Measurements from ENCODE around the gene CACNB2. TPM values are rescaled to one million over a fixed set of nuclear protein-coding genes. Genes with fewer than 3 reads are reported as not detected.

Gene CACNB2
- polyA plus RNA-seq, 2 donors: 3.8 to 5.1 TPM

DNA sequence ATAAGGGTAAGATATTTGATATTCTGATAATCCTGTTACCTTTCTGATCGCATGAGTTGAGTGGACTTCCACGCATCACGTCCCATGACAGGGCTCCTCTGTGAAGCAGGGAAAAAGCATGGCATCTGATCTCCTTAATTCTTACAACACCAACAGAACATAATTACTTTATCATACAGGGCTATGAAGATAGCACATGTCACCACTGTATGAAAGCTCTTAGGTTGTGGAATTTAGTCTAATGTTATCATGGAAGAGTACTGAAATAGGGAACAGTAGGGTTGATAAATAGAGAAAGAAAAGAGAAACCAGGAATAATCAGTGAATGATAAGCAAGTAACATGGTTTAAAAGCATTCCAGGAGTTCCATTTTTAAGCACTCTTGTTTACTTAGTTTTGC, 212.0 kb downstream of the CACNB2 start:
- Histone ChIP-seq H3K36me3 (ENCODE audit: control insufficient read depth in 2 of 2, insufficient read depth in 2 of 2, low read length in 1 of 2) (no peaks in the 10 kb centered on the region), H3K9me3 (ENCODE audit: control insufficient read depth in 2 of 2, insufficient read depth in 1 of 2, low read depth in 1 of 2, low read length in 1 of 2) (no peaks in the 10 kb centered on the region), H3K27ac (ENCODE audit: low read depth in 2 of 2, low read length in 1 of 2) (no peak overlapping the region), H3K27me3 (ENCODE audit: control insufficient read depth in 1 of 2, insufficient read depth in 2 of 2, low read length in 2 of 2) (no peaks in the 10 kb centered on the region), H3K4me3 (ENCODE audit: low read depth in 1 of 2, low read length in 2 of 2) (no peak overlapping the region), H3K4me1 (ENCODE audit: control insufficient read depth in 2 of 2, insufficient read depth in 2 of 2, low read length in 1 of 2) (peaks cover 0 to 2% of the 10 kb centered on the region in 2 donors)
- WGBS, 2 donors: 87 to 92% methylated on average over 3 of the region's 3 CpGs

DNA sequence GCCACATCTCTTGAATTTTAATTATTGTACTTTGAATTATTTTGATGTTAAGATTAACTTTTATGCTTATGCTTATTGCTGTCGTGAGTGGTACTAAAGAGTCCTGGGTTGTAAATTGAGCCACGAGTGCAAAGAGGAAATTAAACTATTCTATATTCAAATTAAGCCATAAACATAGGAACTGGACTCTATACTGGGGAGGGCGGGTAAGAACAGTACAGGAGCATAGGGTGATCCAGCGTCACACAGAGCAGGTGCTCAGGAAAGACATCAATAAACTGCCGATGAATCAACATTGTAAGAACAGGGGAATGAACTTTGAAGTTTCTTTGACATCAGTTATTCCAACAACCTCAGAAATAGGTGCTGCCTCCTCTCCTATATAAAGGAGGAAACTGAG, 219.6 kb downstream of the CACNB2 start:
- no peaks in the 10 kb centered on the region for H3K9me3 ChIP-seq (ENCODE audit: control insufficient read depth in 2 of 2, insufficient read depth in 1 of 2, low read depth in 1 of 2, low read length in 1 of 2)
- H3K27me3 ChIP-seq (ENCODE audit: control insufficient read depth in 1 of 2, insufficient read depth in 2 of 2, low read length in 2 of 2): no peaks in the 10 kb centered on the region
- H3K4me3 ChIP-seq (ENCODE audit: low read depth in 1 of 2, low read length in 2 of 2): no peak overlapping the region
- H3K36me3 ChIP-seq (ENCODE audit: control insufficient read depth in 2 of 2, insufficient read depth in 2 of 2, low read length in 1 of 2): no peaks in the 10 kb centered on the region
- H3K27ac ChIP-seq (ENCODE audit: low read depth in 2 of 2, low read length in 1 of 2): no peak overlapping the region
- 77 to 84% methylated on average over 5 of the region's 5 CpGs for WGBS, 2 donors
- H3K4me1 ChIP-seq (ENCODE audit: control insufficient read depth in 2 of 2, insufficient read depth in 2 of 2, low read length in 1 of 2): no peaks in the 10 kb centered on the region

DNA sequence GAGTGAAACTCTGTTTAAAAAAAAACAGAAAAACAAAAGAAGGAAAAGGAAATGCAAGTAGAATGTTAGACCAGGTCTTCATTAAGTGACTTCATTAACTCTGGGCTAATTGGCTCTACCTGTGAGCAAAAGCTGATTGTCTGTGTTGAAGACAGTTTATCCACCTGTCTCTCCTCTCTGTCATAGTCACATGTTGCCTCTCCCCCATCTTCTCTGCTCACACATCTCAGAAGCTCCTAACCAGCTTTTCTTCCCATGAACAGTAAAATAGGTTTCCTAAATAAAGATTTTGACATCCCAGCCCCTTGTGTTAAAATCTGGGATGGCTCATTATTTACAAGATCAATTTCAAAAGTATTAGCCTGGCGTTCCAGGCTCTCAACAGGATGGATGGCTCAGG, 222.7 kb downstream of the CACNB2 start:
- Histone ChIP-seq H3K4me3 (ENCODE audit: low read depth in 1 of 2, low read length in 2 of 2) (no peak overlapping the region), H3K4me1 (ENCODE audit: control insufficient read depth in 2 of 2, insufficient read depth in 2 of 2, low read length in 1 of 2) (no peaks in the 10 kb centered on the region), H3K9me3 (ENCODE audit: control insufficient read depth in 2 of 2, insufficient read depth in 1 of 2, low read depth in 1 of 2, low read length in 1 of 2) (no peaks in the 10 kb centered on the region), H3K27ac (ENCODE audit: low read depth in 2 of 2, low read length in 1 of 2) (no peak overlapping the region), H3K27me3 (ENCODE audit: control insufficient read depth in 1 of 2, insufficient read depth in 2 of 2, low read length in 2 of 2) (no peaks in the 10 kb centered on the region), H3K36me3 (ENCODE audit: control insufficient read depth in 2 of 2, insufficient read depth in 2 of 2, low read length in 1 of 2) (no peaks in the 10 kb centered on the region)
- 77 to 83% methylated on average over 1 of the region's 1 CpG for WGBS, 2 donors

DNA sequence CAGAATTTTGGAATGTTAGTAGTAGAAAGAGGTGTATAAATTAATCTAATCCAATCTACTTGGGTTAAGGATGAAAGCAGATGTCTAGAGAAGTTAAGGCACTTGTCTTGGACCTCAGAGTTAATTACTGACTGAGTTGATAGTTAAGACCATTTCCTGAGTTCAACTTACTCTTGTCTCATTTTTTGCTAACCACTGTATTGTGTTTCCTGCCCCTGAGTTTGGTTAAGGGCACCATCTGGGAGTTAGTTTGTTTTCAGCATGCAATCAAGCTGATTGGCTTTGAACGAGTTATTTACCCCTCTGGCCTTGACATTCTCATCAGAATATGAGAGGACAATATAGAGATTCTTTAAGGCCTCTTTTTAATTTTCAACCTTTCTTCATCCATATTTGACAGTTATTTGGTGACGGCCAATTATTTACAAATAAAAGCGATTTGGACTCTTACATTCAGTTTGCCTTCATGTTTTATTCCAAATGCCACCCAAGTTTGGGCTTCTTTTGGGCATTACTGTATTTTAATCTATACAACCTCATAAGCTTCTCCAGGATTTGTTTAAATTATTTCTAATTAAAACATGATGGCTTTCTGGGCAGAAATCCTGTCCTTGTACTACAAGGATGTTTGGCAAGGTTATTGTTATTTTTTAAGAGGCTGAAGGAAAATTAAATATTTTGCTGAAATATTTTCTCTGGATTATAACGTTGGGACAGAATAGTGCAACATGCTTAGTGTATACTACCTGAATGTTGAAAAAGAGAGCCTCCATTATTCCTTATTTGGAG, 225.0 kb downstream of the CACNB2 start:
- H3K27ac ChIP-seq (ENCODE audit: low read depth in 2 of 2, low read length in 1 of 2): no peak overlapping the region
- WGBS, 2 donors: 55 to 64% methylated on average over 4 of the region's 4 CpGs
- H3K4me1 ChIP-seq (ENCODE audit: control insufficient read depth in 2 of 2, insufficient read depth in 2 of 2, low read length in 1 of 2): no peaks in the 10 kb centered on the region
- no peaks in the 10 kb centered on the region for H3K27me3 ChIP-seq (ENCODE audit: control insufficient read depth in 1 of 2, insufficient read depth in 2 of 2, low read length in 2 of 2)
- H3K9me3 ChIP-seq (ENCODE audit: control insufficient read depth in 2 of 2, insufficient read depth in 1 of 2, low read depth in 1 of 2, low read length in 1 of 2): no peaks in the 10 kb centered on the region
- no peaks in the 10 kb centered on the region for H3K36me3 ChIP-seq (ENCODE audit: control insufficient read depth in 2 of 2, insufficient read depth in 2 of 2, low read length in 1 of 2)
- H3K4me3 ChIP-seq (ENCODE audit: low read depth in 1 of 2, low read length in 2 of 2): no peak overlapping the region

DNA sequence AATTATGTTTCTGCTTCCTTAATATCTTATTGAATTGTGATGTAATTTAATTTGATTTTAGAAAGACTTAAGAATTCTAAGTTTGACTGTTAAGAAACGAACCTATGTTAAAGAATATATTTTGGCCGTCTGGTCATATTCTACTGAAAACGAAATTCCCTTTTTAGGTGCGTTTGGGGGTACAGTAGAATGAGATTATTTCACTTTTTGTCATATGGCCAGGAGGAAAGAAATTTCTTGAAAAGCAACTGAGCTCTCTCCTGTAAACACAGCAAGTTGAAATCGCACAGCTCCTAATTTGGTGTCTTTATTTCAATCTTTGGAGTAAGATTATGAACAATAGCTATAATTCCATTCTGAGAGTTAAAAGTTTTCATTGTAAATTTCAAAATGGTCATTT, 227.6 kb downstream of the CACNB2 start:
- H3K27me3 ChIP-seq (ENCODE audit: control insufficient read depth in 1 of 2, insufficient read depth in 2 of 2, low read length in 2 of 2): no peaks in the 10 kb centered on the region
- WGBS, 2 donors: 58 to 59% methylated on average over 5 of the region's 5 CpGs
- H3K4me3 ChIP-seq (ENCODE audit: low read depth in 1 of 2, low read length in 2 of 2): no peak overlapping the region
- no peak overlapping the region for H3K27ac ChIP-seq (ENCODE audit: low read depth in 2 of 2, low read length in 1 of 2)
- no peaks in the 10 kb centered on the region for H3K4me1 ChIP-seq (ENCODE audit: control insufficient read depth in 2 of 2, insufficient read depth in 2 of 2, low read length in 1 of 2)
- no peaks in the 10 kb centered on the region for H3K36me3 ChIP-seq (ENCODE audit: control insufficient read depth in 2 of 2, insufficient read depth in 2 of 2, low read length in 1 of 2)
- H3K9me3 ChIP-seq (ENCODE audit: control insufficient read depth in 2 of 2, insufficient read depth in 1 of 2, low read depth in 1 of 2, low read length in 1 of 2): no peaks in the 10 kb centered on the region

DNA sequence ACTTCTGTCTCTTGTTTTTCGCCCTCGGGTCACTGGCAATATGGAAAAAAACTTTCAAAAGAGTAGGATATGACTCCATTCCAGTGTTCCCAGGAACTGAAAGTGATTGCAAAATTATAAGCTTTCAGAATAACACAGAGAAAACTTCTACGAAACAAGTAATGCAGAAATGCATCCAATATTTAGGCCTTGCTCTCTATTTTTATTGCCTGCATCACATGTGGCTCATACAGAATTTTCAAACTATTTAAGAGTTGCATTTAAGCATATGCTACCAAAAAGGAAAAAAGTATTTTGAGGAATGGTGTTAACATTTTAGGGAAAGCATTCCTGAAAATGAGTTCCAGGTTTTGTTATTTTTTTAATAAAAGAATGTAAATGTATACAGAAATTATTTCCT, 228.0 kb downstream of the CACNB2 start:
- H3K27me3 ChIP-seq (ENCODE audit: control insufficient read depth in 1 of 2, insufficient read depth in 2 of 2, low read length in 2 of 2): no peaks in the 10 kb centered on the region
- no peaks in the 10 kb centered on the region for H3K36me3 ChIP-seq (ENCODE audit: control insufficient read depth in 2 of 2, insufficient read depth in 2 of 2, low read length in 1 of 2)
- H3K4me3 ChIP-seq (ENCODE audit: low read depth in 1 of 2, low read length in 2 of 2): no peak overlapping the region
- no peaks in the 10 kb centered on the region for H3K9me3 ChIP-seq (ENCODE audit: control insufficient read depth in 2 of 2, insufficient read depth in 1 of 2, low read depth in 1 of 2, low read length in 1 of 2)
- H3K27ac ChIP-seq (ENCODE audit: low read depth in 2 of 2, low read length in 1 of 2): no peak overlapping the region
- 64 to 72% methylated on average over 3 of the region's 3 CpGs for WGBS, 2 donors
- no peaks in the 10 kb centered on the region for H3K4me1 ChIP-seq (ENCODE audit: control insufficient read depth in 2 of 2, insufficient read depth in 2 of 2, low read length in 1 of 2)

DNA sequence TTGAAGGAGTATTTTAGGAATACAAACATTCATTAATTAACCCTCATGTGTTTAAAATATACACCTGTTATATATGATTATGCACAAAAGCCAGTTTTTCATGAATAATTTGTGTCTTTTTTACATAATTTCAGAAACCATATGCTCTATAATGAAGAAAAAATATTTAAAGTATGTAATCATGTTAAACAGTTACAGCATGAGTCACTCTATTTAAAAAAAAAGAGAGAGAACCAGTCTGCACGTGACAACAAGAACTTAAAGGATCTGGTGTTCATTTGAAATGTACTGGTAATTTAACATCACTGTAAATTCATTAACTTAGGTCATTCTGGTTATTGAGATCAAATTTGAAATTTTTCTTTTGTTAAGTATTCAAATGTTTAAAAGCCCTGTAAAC, 228.5 kb downstream of the CACNB2 start:
- Histone ChIP-seq H3K36me3 (ENCODE audit: control insufficient read depth in 2 of 2, insufficient read depth in 2 of 2, low read length in 1 of 2) (no peaks in the 10 kb centered on the region), H3K4me1 (ENCODE audit: control insufficient read depth in 2 of 2, insufficient read depth in 2 of 2, low read length in 1 of 2) (no peaks in the 10 kb centered on the region), H3K4me3 (ENCODE audit: low read depth in 1 of 2, low read length in 2 of 2) (no peak overlapping the region), H3K27me3 (ENCODE audit: control insufficient read depth in 1 of 2, insufficient read depth in 2 of 2, low read length in 2 of 2) (no peaks in the 10 kb centered on the region), H3K27ac (ENCODE audit: low read depth in 2 of 2, low read length in 1 of 2) (no peak overlapping the region), H3K9me3 (ENCODE audit: control insufficient read depth in 2 of 2, insufficient read depth in 1 of 2, low read depth in 1 of 2, low read length in 1 of 2) (no peaks in the 10 kb centered on the region)
- 22 to 34% methylated on average over 1 of the region's 1 CpG for WGBS, 2 donors

DNA sequence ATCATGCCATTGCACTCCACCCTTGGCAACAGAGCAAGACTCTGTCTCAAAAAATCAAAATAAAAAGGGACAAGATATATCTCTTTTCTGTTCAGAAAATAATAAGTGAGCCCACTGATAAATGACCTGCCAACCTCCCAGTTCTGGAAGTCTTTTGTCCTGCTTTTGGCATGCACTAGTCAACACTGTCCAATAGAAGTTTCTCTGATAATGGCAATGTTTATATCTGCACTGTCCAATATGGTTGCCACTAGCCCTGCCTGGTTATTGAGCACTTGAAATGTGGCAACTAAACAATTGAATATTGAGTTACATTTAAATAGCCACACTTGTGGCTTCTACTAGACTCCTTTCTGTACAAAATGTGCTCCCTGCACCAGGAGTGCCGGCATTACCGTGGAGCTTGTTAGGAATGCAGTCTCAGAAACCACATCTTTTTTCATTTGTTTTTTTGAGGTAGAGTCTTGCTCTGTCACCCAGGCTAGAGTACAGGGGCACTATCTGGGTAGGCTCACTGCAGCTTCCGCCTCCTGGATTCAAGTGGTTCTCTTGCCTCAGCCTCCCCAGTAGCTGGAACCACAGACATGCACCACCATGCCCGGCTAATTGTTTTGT, 229.7 kb downstream of the CACNB2 start:
- Histone ChIP-seq H3K27me3 (ENCODE audit: control insufficient read depth in 1 of 2, insufficient read depth in 2 of 2, low read length in 2 of 2) (no peaks in the 10 kb centered on the region), H3K9me3 (ENCODE audit: control insufficient read depth in 2 of 2, insufficient read depth in 1 of 2, low read depth in 1 of 2, low read length in 1 of 2) (no peaks in the 10 kb centered on the region), H3K4me3 (ENCODE audit: low read depth in 1 of 2, low read length in 2 of 2) (no peak overlapping the region), H3K36me3 (ENCODE audit: control insufficient read depth in 2 of 2, insufficient read depth in 2 of 2, low read length in 1 of 2) (no peaks in the 10 kb centered on the region), H3K4me1 (ENCODE audit: control insufficient read depth in 2 of 2, insufficient read depth in 2 of 2, low read length in 1 of 2) (no peaks in the 10 kb centered on the region), H3K27ac (ENCODE audit: low read depth in 2 of 2, low read length in 1 of 2) (no peak overlapping the region)
- WGBS, 2 donors: 91 to 96% methylated on average over 4 of the region's 4 CpGs

DNA sequence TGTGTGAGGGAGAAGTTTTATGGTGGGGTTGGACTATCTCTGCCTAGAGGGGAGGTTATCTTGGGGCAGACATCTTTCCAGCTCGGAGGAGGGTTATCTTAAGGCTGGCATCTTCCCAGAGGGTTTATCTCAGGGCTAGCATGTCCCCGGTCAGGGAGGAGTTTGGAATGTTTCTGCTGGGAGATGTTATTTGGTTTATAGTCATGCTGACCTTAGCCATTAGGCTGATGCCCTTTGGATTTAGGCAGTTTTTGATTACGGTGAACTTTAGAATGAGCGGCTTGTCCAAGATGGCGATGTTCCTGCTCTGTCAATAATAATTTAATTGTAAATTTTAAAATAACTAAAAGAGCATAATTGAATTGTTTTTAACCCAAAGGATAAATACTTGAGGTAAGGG, 236.4 kb downstream of the CACNB2 start:
- WGBS, 2 donors: 70 to 72% methylated on average over 5 of the region's 5 CpGs
- Histone ChIP-seq H3K4me1 (ENCODE audit: control insufficient read depth in 2 of 2, insufficient read depth in 2 of 2, low read length in 1 of 2) (no peaks in the 10 kb centered on the region), H3K9me3 (ENCODE audit: control insufficient read depth in 2 of 2, insufficient read depth in 1 of 2, low read depth in 1 of 2, low read length in 1 of 2) (no peaks in the 10 kb centered on the region), H3K4me3 (ENCODE audit: low read depth in 1 of 2, low read length in 2 of 2) (no peak overlapping the region), H3K36me3 (ENCODE audit: control insufficient read depth in 2 of 2, insufficient read depth in 2 of 2, low read length in 1 of 2) (no peaks in the 10 kb centered on the region), H3K27me3 (ENCODE audit: control insufficient read depth in 1 of 2, insufficient read depth in 2 of 2, low read length in 2 of 2) (no peaks in the 10 kb centered on the region), H3K27ac (ENCODE audit: low read depth in 2 of 2, low read length in 1 of 2) (no peak overlapping the region)

DNA sequence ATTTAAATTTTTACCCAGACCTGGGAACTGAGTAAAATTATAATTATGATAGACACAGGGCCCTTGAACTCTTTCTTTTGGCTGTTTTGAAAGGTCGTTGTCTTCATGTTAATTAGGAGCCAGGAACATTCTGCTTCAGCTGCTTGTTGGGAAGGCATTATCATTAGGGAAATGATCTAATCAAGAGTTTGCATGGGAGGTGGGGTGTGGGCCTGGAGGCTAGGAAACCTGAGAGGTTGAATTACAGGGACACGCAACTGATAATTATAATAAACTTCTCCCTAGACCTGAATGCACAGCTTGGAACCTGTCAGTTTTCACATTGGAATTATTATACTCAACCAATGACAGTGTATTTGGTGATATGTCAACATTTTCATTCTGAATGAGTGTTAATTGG, 237.7 kb downstream of the CACNB2 start:
- H3K4me1 ChIP-seq (ENCODE audit: control insufficient read depth in 2 of 2, insufficient read depth in 2 of 2, low read length in 1 of 2): no peaks in the 10 kb centered on the region
- H3K27me3 ChIP-seq (ENCODE audit: control insufficient read depth in 1 of 2, insufficient read depth in 2 of 2, low read length in 2 of 2): no peaks in the 10 kb centered on the region
- H3K36me3 ChIP-seq (ENCODE audit: control insufficient read depth in 2 of 2, insufficient read depth in 2 of 2, low read length in 1 of 2): no peaks in the 10 kb centered on the region
- 62 to 68% methylated on average over 2 of the region's 2 CpGs for WGBS, 2 donors
- H3K27ac ChIP-seq (ENCODE audit: low read depth in 2 of 2, low read length in 1 of 2): no peak overlapping the region
- H3K4me3 ChIP-seq (ENCODE audit: low read depth in 1 of 2, low read length in 2 of 2): no peak overlapping the region
- H3K9me3 ChIP-seq (ENCODE audit: control insufficient read depth in 2 of 2, insufficient read depth in 1 of 2, low read depth in 1 of 2, low read length in 1 of 2): no peaks in the 10 kb centered on the region

Data from esophagus (tissue), 2 donors.